Measurements from ENCODE around the gene IFITM10. TPM values are rescaled to one million over a fixed set of nuclear protein-coding genes. Genes with fewer than 3 reads are reported as not detected.
"Not testable (repeated sequence)": the region's sequence is repeated elsewhere in the genome, so short reads cannot be mapped to it uniquely, and the experiment has no call there.

The IFITM10 gene
- total RNA-seq, 2 donors from 2014 or later: 0.91 to 1.5 TPM

- Mint-ChIP-seq H3K4me1 (ENCODE audit: low read depth) (peaks cover 11% of the 10 kb centered on the region), H3K27ac (no peak overlapping the region), H3K9me3 (no peaks in the 10 kb centered on the region), H3K27me3 (ENCODE audit: low read depth) (no peaks in the 10 kb centered on the region), H3K4me3 (peak overlapping the region; percentile 25 to 47), H3K36me3 (ENCODE audit: insufficient read depth in 2 of 2) (no peaks in the 10 kb centered on the region)
- ATAC-seq (replicated peaks in 1 of 2) (peak; percentile 90), DNase-seq (peak; percentile 86 to 92)
These were observed 56.1 kb downstream of the IFITM10 start for GRCh38 chr11:1694064-1694845.

- Mint-ChIP-seq H3K27ac (no peak overlapping the region), H3K27me3 (ENCODE audit: low read depth) (peaks cover 2% of the 10 kb centered on the region), H3K4me1 (ENCODE audit: low read depth) (peaks cover 11% of the 10 kb centered on the region), H3K4me3 (peak overlapping the region; percentile 77 to 80), H3K9me3 (no peaks in the 10 kb centered on the region), H3K36me3 (ENCODE audit: insufficient read depth in 2 of 2) (no peaks in the 10 kb centered on the region)
- DNase-seq: peak; percentile 82 to 88
- peak; percentile 68 to 71 for ATAC-seq (replicated peaks in 1 of 2)
These were observed 56.9 kb downstream of the IFITM10 start for GRCh38 chr11:1693327-1694063.

GRCh38 chr11:1692708-1693326, 57.6 kb downstream of the IFITM10 start:
- ATAC-seq (replicated peaks in 1 of 2): no peak
- H3K9me3 Mint-ChIP-seq: peaks cover 0 to 1% of the 10 kb centered on the region in 2 donors

GRCh38 chr11:1691878-1692707, 58.3 kb downstream of the IFITM10 start:
- H3K4me1 Mint-ChIP-seq (ENCODE audit: low read depth): peaks cover 11% of the 10 kb centered on the region
- H3K4me3 Mint-ChIP-seq: no peak overlapping the region
- peaks cover 0 to 1% of the 10 kb centered on the region in 2 donors for H3K9me3 Mint-ChIP-seq
- peaks cover 5% of the 10 kb centered on the region for H3K27me3 Mint-ChIP-seq (ENCODE audit: low read depth)
- H3K36me3 Mint-ChIP-seq (ENCODE audit: insufficient read depth in 2 of 2): no peaks in the 10 kb centered on the region
- no peak for DNase-seq
- no peak for ATAC-seq (replicated peaks in 1 of 2)
- H3K27ac Mint-ChIP-seq: no peak overlapping the region

More at GRCh38 chr11:1692708-1693326, 57.6 kb downstream of the IFITM10 start:
- Mint-ChIP-seq H3K4me3 (peak overlapping the region; percentile 77 to 80), H3K27me3 (ENCODE audit: low read depth) (peaks cover 5% of the 10 kb centered on the region), H3K4me1 (ENCODE audit: low read depth) (peaks cover 11% of the 10 kb centered on the region), H3K36me3 (ENCODE audit: insufficient read depth in 2 of 2) (no peaks in the 10 kb centered on the region), H3K27ac (no peak overlapping the region)
- DNase-seq: no peak

GRCh38 chr11:1691026-1691877, 59.1 kb downstream of the IFITM10 start:
- no peak for DNase-seq
- Mint-ChIP-seq H3K27me3 (ENCODE audit: low read depth) (peaks cover 5% of the 10 kb centered on the region), H3K9me3 (peaks cover 0 to 1% of the 10 kb centered on the region in 2 donors), H3K36me3 (ENCODE audit: insufficient read depth in 2 of 2) (no peaks in the 10 kb centered on the region), H3K27ac (no peak overlapping the region), H3K4me1 (ENCODE audit: low read depth) (peaks cover 11% of the 10 kb centered on the region), H3K4me3 (no peak overlapping the region)
- ATAC-seq (replicated peaks in 1 of 2): no peak

- H3K36me3 Mint-ChIP-seq (ENCODE audit: insufficient read depth in 2 of 2): no peaks in the 10 kb centered on the region
- H3K27me3 Mint-ChIP-seq (ENCODE audit: low read depth): peaks cover 5% of the 10 kb centered on the region
- H3K27ac Mint-ChIP-seq: no peak overlapping the region
- H3K4me3 Mint-ChIP-seq: no peak overlapping the region
- H3K9me3 Mint-ChIP-seq: peaks cover 0 to 1% of the 10 kb centered on the region in 2 donors
- ATAC-seq (replicated peaks in 1 of 2) (no peak), DNase-seq (no peak)
- H3K4me1 Mint-ChIP-seq (ENCODE audit: low read depth): peaks cover 11% of the 10 kb centered on the region
These were observed 60.0 kb downstream of the IFITM10 start for GRCh38 chr11:1690167-1691025.

- not testable (repeated sequence) for H3K4me3 Mint-ChIP-seq; H3K9me3 Mint-ChIP-seq; DNase-seq; H3K36me3 Mint-ChIP-seq (ENCODE audit: insufficient read depth in 2 of 2); ATAC-seq (replicated peaks in 1 of 2); H3K27ac Mint-ChIP-seq; H3K27me3 Mint-ChIP-seq (ENCODE audit: low read depth)
- H3K4me1 Mint-ChIP-seq (ENCODE audit: low read depth): peaks cover 11% of the 10 kb centered on the region
These were observed 60.9 kb downstream of the IFITM10 start for GRCh38 chr11:1689250-1690166.

GRCh38 chr11:1688336-1688947, 62.0 kb downstream of the IFITM10 start:
- ATAC-seq (replicated peaks in 1 of 2): peak; percentile 27 to 65
- H3K4me3 Mint-ChIP-seq; DNase-seq; H3K4me1 Mint-ChIP-seq (ENCODE audit: low read depth); H3K27me3 Mint-ChIP-seq (ENCODE audit: low read depth); H3K27ac Mint-ChIP-seq; H3K36me3 Mint-ChIP-seq (ENCODE audit: insufficient read depth in 2 of 2); H3K9me3 Mint-ChIP-seq: not testable (repeated sequence)

- not testable (repeated sequence) for H3K36me3 Mint-ChIP-seq (ENCODE audit: insufficient read depth in 2 of 2); H3K4me1 Mint-ChIP-seq (ENCODE audit: low read depth); H3K4me3 Mint-ChIP-seq; H3K27ac Mint-ChIP-seq; DNase-seq; H3K9me3 Mint-ChIP-seq; H3K27me3 Mint-ChIP-seq (ENCODE audit: low read depth); ATAC-seq (replicated peaks in 1 of 2)
These were observed 64.2 kb downstream of the IFITM10 start for GRCh38 chr11:1686220-1686619.

Data from activated T-cell treated with anti-CD3 and anti-CD28 coated beads, Interleukin-2, amount 50 U/mL, for 72 hours (primary cell).